AG04450 (cell line): ENCODE measurements around the gene SST. TPM values are rescaled to one million over a fixed set of nuclear protein-coding genes. Genes with fewer than 3 reads are reported as not detected.

ENCODE experiments used
- CTCF ChIA-PET: fragments of 300-600, 350-600 bp; formaldehyde crosslinking; extraction: SDS; loops from one replicate; lab custom pipeline; 2022; ENCODE audit warnings: antibody characterized with exemption, inconsistent platforms; lab: Charles Lee
- POLR2A ChIA-PET: fragments of 350-600 bp; formaldehyde crosslinking; extraction: SDS; loops from one replicate; lab custom pipeline; 2021; ENCODE audit warnings: antibody characterized with exemption, inconsistent platforms; lab: Yijun Ruan, JAX
- DNase-seq: peaks from one replicate; pipeline ENCODE4 v3.0.0-alpha.2; 2011; ENCODE audit warnings: low read depth, low spot score
- H3K27ac ChIP-seq: one replicate; pipeline ENCODE4 v1.5.1; 2012; ENCODE audit warnings: low read depth, low read length, control low read depth
- H3K27me3 ChIP-seq: one replicate; pipeline ENCODE4 v1.6.0; 2012; ENCODE audit warnings: low read length; ENCODE audit not compliant: control insufficient read depth, insufficient read depth
- H3K4me3 ChIP-seq: 2 replicates; pipeline ENCODE4 v1.5.1; 2011; ENCODE audit warnings: mild to moderate bottlenecking, low read depth, low read length, control low read depth
- H3K9me3 ChIP-seq: 2 replicates; pipeline ENCODE4 v1.5.1; 2012; ENCODE audit warnings: low read length; ENCODE audit not compliant: control insufficient read depth, insufficient read depth
- CTCF ChIP-seq: IDR thresholded peaks from 2 replicates; pipeline ENCODE4 v1.5.1; 2011; ENCODE audit warnings: low read depth, low read length, control low read depth, inconsistent platforms
- polyA plus RNA-seq: library from polyadenylated mRNA; depleted of rRNA; stranded (reverse); fragments of >200 nt; gene quantifications from 2 replicates; pipeline ENCODE4 v1.2.3, GENCODE V29; 2011

The SST gene
- polyA plus RNA-seq, 1 experiment: not detected

- ChIA-PET POLR2A (interaction anchor here (0.7 to 1.0 kb wide), 2 partner anchors 360 to 540 kb away, joined by 3 read pairs; partner anchors contain the start of gene RPL39L), CTCF (interaction anchor here (0.5 to 10.6 kb wide), 108 partner anchors 9 to 1492 kb away, joined by 3 to 696 read pairs (median 5); partner anchors contain the start of genes RPL39L, RTP2, RTP4 and SST)
- peaks cover 29% of the 10 kb centered on the region for H3K27me3 ChIP-seq
- no peak overlapping the region for H3K4me3 ChIP-seq
- H3K27ac ChIP-seq: no peak overlapping the region
- no peaks in the 10 kb centered on the region for H3K9me3 ChIP-seq
- peak; percentile 24 for DNase-seq
- TF ChIP-seq CTCF: peak; percentile 98
Measured at GRCh38 chr3:187679638-187680396, 9.6 kb upstream of the SST start.

GRCh38 chr3:187678726-187679268, 8.6 kb upstream of the SST start:
- POLR2A ChIA-PET: no interaction called here
- CTCF ChIA-PET: interaction anchor here (0.6 to 10.6 kb wide), 101 partner anchors 8 to 1493 kb away, joined by 3 to 696 read pairs (median 5); partner anchors contain the start of genes RPL39L, RTP2, RTP4 and SST
- peak; percentile 84 for TF ChIP-seq CTCF
- DNase-seq: peak; percentile 23
- Histone ChIP-seq H3K27me3 (peaks cover 36% of the 10 kb centered on the region), H3K27ac (no peak overlapping the region), H3K9me3 (no peaks in the 10 kb centered on the region), H3K4me3 (no peak overlapping the region)

GRCh38 chr3:187677604-187678003, 7.4 kb upstream of the SST start:
- no peak for DNase-seq
- POLR2A ChIA-PET: no interaction called here

GRCh38 chr3:187673012-187673411, 2.8 kb upstream of the SST start:
- TF ChIP-seq CTCF: no peak
- Histone ChIP-seq H3K27ac (no peak overlapping the region), H3K4me3 (no peak overlapping the region), H3K27me3 (peaks cover 37% of the 10 kb centered on the region), H3K9me3 (no peaks in the 10 kb centered on the region; the same call in 1 of the 2 replicates)
- POLR2A ChIA-PET: no interaction called here
- no peak for DNase-seq
- CTCF ChIA-PET: interaction anchor here (0.6 to 4.7 kb wide), 2 partner anchors 212 to 354 kb away, joined by 3 to 45 read pairs; no protein-coding TSS in a partner anchor

More at GRCh38 chr3:187677604-187678003, 7.4 kb upstream of the SST start:
- Histone ChIP-seq H3K27me3 (peaks cover 38% of the 10 kb centered on the region), H3K27ac (no peak overlapping the region), H3K9me3 (no peaks in the 10 kb centered on the region), H3K4me3 (no peak overlapping the region)
- CTCF ChIA-PET: interaction anchor here (0.8 to 10.6 kb wide), 8 partner anchors 11 to 566 kb away, joined by 3 to 696 read pairs (median 32); no protein-coding TSS in a partner anchor
- TF ChIP-seq CTCF: no peak
